ENCODE results near the gene KDM4C.

DNA sequence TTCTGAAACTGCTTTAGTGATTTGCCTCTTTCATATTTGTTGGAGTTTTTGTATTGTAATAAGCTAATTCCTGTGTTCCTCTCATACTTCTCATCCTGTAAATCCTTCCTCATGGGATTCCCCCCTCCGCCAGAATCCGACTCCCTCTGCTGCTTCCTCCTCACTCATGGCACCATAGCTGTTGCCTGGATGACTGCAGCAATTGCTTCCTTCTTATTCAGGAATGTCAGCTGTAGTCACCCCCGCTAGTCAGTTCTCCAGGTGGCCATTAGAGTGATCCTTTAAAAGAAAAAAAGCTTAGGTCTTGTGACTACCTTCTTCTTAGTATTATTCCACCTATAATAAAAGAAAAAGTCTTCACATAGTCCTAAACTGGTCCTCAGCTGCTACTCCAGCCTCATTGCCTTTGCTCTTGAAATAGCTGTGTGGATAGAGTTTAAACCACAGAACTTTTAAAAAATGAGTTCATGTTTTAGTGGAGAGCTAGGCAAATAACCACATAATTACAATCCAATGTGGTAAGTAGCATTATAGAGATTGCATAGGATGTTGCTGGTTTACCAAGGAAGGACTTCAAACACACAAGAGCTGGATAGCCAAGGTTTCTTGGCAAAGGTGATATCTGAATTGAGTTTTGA is 227.3 kb downstream of the KDM4C start:
- TF ChIP-seq, protein P1, sequence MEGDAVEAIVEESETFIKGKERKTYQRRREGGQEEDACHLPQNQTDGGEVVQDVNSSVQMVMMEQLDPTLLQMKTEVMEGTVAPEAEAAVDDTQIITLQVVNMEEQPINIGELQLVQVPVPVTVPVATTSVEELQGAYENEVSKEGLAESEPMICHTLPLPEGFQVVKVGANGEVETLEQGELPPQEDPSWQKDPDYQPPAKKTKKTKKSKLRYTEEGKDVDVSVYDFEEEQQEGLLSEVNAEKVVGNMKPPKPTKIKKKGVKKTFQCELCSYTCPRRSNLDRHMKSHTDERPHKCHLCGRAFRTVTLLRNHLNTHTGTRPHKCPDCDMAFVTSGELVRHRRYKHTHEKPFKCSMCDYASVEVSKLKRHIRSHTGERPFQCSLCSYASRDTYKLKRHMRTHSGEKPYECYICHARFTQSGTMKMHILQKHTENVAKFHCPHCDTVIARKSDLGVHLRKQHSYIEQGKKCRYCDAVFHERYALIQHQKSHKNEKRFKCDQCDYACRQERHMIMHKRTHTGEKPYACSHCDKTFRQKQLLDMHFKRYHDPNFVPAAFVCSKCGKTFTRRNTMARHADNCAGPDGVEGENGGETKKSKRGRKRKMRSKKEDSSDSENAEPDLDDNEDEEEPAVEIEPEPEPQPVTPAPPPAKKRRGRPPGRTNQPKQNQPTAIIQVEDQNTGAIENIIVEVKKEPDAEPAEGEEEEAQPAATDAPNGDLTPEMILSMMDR (IDR thresholded peaks at IDR 0.05) = no peak
- TF ChIP-seq POLR2A (IDR thresholded peaks at IDR 0.05) (no peak), POLR2AphosphoS5 (IDR thresholded peaks at IDR 0.05) (no peak)
